ENCODE results near the gene NHSL1.

Gene NHSL1

GRCh38 chr6:138422861-138423260, 76.4 kb downstream of the NHSL1 start:
- peak in 1 of 2 donors; percentile 42 for DNase-seq

GRCh38 chr6:138421608-138422007, 77.7 kb downstream of the NHSL1 start:
- no peak for DNase-seq

- no peak for DNase-seq
Measured at GRCh38 chr6:138421089-138421488, 78.2 kb downstream of the NHSL1 start.

- DNase-seq = no peak
Measured at GRCh38 chr6:138420356-138420755, 78.9 kb downstream of the NHSL1 start.

- DNase-seq = no peak
Measured at GRCh38 chr6:138419766-138420165, 79.5 kb downstream of the NHSL1 start.

- DNase-seq = no peak
Measured at GRCh38 chr6:138418118-138418742, 81.1 kb downstream of the NHSL1 start.

- no peak for DNase-seq
Measured at GRCh38 chr6:138417493-138418117, 81.7 kb downstream of the NHSL1 start.

- DNase-seq = no peak
Measured at GRCh38 chr6:138416206-138416605, 83.1 kb downstream of the NHSL1 start.

- no peak for DNase-seq
Measured at GRCh38 chr6:138415125-138415524, 84.2 kb downstream of the NHSL1 start.

GRCh38 chr6:138410972-138411880, 88.1 kb downstream of the NHSL1 start:
- DNase-seq = peak; percentile 10 to 33

- DNase-seq = peak; percentile 35 to 63
Measured at GRCh38 chr6:138410048-138410735, 89.1 kb downstream of the NHSL1 start.

GRCh38 chr6:138406443-138406842, 92.9 kb downstream of the NHSL1 start:
- DNase-seq = peak; percentile 12 to 20

GRCh38 chr6:138405816-138406413, 93.4 kb downstream of the NHSL1 start:
- DNase-seq = no peak

GRCh38 chr6:138404666-138405337, 94.5 kb downstream of the NHSL1 start:
- no peak for DNase-seq

GRCh38 chr6:138403801-138404665, 95.3 kb downstream of the NHSL1 start, which contains the start of gene HEBP2:
TSS of gene HEBP2 (plus strand) at chr6:138404223. CDS start at chr6:138404496, 273 bp downstream.
- peak; percentile 42 to 66 for DNase-seq

- peak; percentile 3 to 10 for DNase-seq
Measured at GRCh38 chr6:138403324-138403800, 95.9 kb downstream of the NHSL1 start.

GRCh38 chr6:138402838-138403187, 96.5 kb downstream of the NHSL1 start:
- DNase-seq = no peak

GRCh38 chr6:138401960-138402837, 97.1 kb downstream of the NHSL1 start:
- no peak for DNase-seq

GRCh38 chr6:138400326-138400725, 99.0 kb downstream of the NHSL1 start:
- DNase-seq = no peak
